Stimulated activated CD4-positive, alpha-beta T cell treated with anti-CD3 and anti-CD28 coated beads, Interleukin-15, amount 100 ng/mL, for 24 hours (primary cell): ENCODE results near the gene SMYD5.
A peak's percentile ranks its signal among the peaks of the same experiment; 100 is the strongest.

Experiments
- DNase-seq: peaks from one replicate; pipeline ENCODE4 v3.0.0-alpha.2; 2020

SMYD5 gene

GRCh38 chr2:73208258-73208657 lies 5.8 kb upstream of the SMYD5 start:
- DNase-seq: no peak

GRCh38 chr2:73210019-73210418 lies 4.0 kb upstream of the SMYD5 start:
- no peak for DNase-seq

DNA sequence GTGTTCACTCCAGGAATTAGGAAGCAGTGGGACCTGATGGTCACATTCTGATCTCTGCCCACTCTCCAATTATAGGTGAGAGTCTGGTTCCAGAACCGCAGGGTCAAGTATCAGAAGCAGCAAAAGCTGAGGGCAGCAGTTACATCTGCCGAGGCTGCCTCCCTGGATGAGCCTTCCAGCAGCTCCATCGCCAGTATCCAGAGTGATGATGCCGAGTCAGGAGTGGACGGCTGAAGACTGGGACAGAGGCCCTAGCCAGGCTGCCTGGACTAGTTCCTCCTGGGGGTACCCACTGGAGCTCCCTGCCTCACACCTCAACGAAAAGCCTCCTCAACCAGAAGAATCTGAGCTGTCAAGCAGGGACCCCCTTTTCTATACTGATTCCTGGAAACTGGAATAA lies 3.3 kb upstream of the SMYD5 start:
- DNase-seq: no peak

DNA sequence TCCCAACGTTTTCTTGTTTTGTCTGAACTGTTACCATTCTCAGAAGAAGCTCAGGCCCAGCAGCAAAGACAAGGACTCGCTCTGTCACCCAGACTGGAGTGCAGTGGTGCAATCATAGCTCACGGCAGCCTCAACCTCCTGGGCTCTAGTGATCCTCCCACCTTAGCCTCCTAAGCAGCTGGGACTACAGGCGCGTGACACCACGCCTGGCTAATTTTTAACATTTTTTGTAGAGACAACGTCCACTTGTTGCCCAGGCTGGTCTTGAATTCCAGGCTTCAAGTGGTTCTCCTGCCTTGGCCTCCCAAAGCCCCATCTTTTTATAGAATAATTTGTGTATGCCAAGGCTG lies 2.0 kb upstream of the SMYD5 start:
- no peak for DNase-seq

DNA sequence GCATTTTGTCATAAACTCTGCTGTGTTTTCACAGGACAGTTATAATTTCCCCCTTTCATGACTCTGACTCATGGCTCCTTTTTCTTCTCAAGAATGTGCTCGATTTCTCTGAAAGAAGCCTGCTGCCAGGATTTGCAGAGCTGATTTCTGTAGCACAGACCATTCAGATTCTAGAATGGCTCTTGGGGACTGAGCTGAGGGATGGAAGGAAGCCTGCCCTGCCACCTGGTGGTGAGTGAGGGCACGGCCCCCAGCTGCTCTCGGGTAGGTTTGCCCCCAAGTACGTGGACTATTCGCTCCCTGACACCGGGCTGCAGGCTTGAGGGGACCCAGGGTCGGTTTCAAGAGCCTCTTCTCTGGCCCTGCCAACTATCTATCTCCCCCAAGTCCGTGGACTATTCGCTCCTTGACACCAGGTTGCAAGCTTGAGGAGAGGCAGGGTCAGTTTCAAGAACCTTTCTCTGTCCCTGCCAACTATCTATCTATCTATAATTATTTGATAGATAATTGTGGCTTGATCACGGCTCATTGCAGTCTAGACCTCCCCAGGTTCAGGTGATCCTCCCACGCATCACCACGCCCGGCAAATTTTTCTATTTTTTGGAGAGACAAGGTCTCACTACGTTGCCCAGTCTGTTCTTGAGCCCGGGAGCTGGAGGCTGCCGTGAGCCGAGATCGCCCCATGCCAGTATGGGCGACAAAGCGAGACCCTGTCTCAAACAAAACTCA lies 1.4 kb upstream of the SMYD5 start:
- peak; percentile 85 for DNase-seq

- DNase-seq: no peak
Measured at GRCh38 chr2:73215254-73215653, 1.2 kb downstream of the SMYD5 start.

GRCh38 chr2:73217160-73217559 lies 3.1 kb downstream of the SMYD5 start:
- DNase-seq: no peak

DNA sequence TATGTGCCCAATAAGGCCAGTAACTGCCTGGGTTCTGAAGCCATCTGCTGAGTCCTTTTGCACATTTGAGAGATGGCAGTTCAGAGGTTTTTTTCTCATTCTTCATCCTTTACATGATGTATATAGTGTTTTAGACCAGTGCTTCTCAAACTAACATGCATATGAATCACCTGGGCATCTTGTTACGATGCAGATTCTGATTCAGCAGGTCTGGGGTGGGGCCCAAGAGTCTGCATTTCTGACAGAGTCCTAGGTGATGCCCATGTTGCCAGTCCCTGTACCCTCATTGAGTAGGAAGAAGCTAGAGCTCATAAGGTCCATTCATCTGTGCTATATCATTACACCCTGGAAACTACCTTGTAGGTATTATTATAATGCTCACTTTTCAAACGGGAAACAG lies 3.8 kb downstream of the SMYD5 start:
- DNase-seq: no peak

DNA sequence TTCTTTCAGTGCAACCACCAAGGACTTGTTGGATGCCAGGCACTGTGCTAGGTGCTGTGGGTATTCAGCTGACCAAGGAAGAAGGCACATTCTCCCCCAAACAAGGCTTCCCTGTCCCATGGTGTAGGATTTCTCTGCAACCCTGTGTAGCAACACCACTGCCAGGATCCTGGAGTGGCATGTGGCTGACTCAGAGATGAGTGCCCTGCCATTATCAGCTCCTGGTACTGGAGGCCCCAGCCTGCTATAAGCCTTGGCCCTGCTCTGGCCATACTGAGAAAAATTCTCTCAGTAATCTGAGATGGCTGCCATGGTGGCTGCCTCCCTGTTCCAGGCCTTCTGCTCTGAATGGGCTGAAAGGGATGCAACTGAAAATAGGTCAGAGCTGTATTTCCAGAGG lies 4.3 kb downstream of the SMYD5 start:
- DNase-seq: no peak

GRCh38 chr2:73223821-73224220 lies 9.8 kb downstream of the SMYD5 start:
- DNase-seq: no peak

DNA sequence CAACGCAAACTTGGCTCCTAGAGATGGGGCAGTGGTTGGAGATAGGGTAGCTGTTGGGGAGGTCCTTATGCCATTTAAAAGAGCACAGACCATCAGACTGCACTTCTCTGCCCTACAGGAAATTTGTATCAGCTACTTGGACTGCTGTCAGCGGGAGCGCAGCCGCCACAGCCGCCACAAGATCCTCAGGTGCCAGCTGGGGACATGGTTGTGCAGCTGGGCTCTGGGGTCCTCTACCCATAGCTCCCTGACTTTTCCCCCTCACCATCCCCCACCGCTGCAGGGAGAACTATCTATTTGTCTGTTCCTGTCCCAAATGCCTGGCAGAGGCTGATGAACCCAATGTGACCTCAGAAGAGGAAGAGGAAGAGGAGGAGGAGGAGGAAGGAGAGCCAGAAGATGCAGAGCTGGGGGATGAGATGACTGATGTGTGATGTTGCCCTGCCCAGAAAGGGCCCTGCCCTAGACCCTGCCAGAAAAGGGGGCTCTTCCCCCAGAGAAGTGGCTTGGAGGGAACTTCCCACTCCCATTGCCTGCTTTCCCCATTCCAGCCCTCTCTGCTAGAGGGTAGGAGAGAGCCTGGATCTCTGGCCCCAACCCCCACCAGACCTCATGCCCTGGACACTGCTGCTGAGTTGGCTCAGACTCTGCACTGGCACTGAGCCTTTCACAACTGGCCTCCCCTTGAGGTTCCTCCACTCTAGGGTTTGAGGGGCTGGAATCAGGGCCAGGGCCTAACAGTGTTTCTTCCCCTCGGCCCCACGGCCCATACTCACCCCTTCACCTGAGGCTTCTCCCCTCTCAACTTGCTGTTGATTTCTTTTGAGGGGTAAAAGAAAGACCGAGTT lies 11.7 kb downstream of the SMYD5 start:
- no peak for DNase-seq

DNA sequence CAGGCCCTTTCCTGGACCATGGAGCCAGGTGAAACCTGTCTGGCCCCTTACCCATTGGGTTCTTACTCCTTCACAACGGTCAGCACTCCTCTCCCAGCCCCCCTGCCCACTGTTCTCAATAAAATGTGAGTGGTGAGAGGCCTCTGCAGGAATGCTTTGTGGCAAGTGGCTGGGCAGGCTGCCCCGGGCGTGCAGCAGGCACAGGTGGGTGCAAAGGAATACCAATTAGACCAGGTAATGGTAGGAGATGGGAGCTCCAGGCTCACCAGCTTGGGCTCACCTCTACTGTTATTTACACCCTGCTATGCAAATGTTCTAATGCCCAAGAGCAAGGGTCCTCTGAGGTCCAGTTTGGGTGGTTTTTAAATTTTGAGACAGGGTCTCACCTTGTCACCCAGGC lies 13.0 kb downstream of the SMYD5 start:
- no peak for DNase-seq

- DNase-seq: no peak
Measured at GRCh38 chr2:73228631-73229030, 14.6 kb downstream of the SMYD5 start.

DNA sequence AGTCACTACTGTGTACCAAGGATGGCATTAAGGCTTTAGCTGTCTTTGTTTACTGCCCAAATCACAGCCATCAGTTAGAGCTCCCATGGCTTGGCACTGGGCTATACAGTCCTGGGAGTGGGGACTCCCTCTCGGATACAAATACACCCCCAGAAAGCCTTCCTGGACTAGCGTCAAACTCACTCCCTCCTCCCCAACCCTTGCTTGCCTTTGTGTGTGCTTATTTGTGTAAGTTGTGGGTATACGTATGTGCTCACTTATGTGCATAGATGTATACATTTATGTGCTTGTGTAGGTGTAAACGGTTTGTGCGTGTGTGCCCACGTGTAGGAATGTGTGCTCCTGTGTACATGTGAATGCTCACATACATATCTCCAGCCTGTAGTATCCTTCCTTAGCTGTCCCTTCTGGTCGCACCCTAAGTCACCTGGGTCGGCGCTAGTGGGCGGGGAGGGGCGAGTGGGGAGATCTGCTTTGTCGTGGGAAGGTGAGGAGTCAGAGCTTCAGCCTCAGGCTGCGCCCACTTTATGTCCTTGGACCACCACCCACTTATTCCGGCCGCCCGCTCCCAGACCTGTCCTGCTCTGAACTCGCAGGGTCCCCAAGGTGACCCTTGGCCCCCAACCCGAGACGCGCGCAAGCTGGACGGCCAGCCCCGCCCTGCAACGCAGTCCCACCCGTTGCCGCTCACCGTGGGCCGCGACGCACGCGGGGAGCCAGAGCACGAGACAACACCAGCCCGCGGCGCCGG lies 18.5 kb downstream of the SMYD5 start:
- peak; percentile 59 for DNase-seq

- peak; percentile 95 for DNase-seq
Measured at GRCh38 chr2:73233154-73233931, 19.3 kb downstream of the SMYD5 start, which contains the start of gene PRADC1. Gene PRADC1, minus strand, starts transcription at chr2:73233239. Its CDS starts 79 bp downstream, at chr2:73233160.

GRCh38 chr2:73233932-73234832 lies 20.1 kb downstream of the SMYD5 start, which contains the start of gene CCT7:
Gene CCT7, plus strand, starts transcription at chr2:73234308. Its CDS starts 71 bp downstream, at chr2:73234379.
- DNase-seq: peak; percentile 88

GRCh38 chr2:73235315-73236028 lies 21.4 kb downstream of the SMYD5 start:
- no peak for DNase-seq

DNA sequence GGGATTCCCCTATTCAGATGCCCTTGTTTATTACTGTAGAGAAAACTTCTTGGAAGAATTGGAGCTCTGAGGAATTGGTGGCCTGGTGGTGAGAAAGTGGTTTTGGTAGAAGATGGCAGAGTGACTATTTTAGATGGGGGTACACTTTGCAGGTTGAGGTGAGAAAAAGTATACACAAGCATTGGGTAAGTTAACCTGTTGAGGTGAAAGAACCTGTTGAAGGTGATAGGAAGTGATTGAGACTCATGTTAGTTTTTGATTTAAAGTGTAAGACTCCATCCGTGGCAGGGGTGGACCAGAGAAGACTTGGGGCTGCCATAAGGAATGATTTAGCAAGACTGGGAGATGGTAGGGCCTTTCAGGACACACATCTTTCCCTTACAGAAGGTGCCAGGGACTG lies 23.1 kb downstream of the SMYD5 start:
- DNase-seq: no peak

GRCh38 chr2:73238149-73238548 lies 24.1 kb downstream of the SMYD5 start:
- no peak for DNase-seq

DNA sequence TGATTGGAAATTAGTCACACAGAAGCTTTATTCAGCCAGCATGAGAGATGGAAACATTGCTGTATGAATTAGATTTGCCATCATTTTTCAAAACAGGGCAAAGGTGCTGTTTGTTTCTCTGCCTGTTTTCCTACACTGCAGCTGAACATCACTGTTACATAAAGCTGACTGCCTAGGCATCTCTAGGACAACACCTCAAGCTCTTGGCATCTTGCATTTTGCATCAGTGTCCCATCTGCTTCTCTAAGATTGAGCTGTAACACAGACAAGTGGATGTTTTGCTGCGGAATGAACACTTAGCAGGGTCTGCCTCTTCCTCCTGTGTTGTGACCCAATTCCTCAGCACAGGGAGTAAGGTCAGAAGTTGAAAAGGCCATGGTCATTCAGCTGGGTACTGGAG lies 24.9 kb downstream of the SMYD5 start:
- DNase-seq: no peak

- no peak for DNase-seq
Measured at GRCh38 chr2:73239776-73240175, 25.7 kb downstream of the SMYD5 start.
